Stimulated activated CD4-positive, alpha-beta T cell treated with anti-CD3 and anti-CD28 coated beads, Interleukin-2, amount 100 ng/mL, for 24 hours (primary cell): ENCODE data around the gene PLEKHO1.

Experiments used
- DNase-seq, 2 donors: peaks; one replicate each; pipeline ENCODE4 v3.0.0-alpha.2; 2020

The PLEKHO1 gene

GRCh38 chr1:150150133-150151021, 661 bp downstream of the PLEKHO1 start:
- DNase-seq, result peak; percentile 39 to 40

GRCh38 chr1:150151291-150152181, 1.8 kb downstream of the PLEKHO1 start:
- DNase-seq, result peak; percentile 56 to 62

GRCh38 chr1:150152182-150152536, 2.4 kb downstream of the PLEKHO1 start:
- no peak for DNase-seq

GRCh38 chr1:150152772-150153456, 3.2 kb downstream of the PLEKHO1 start:
- DNase-seq, result no peak

GRCh38 chr1:150154143-150154542, 4.4 kb downstream of the PLEKHO1 start:
- no peak for DNase-seq

- DNase-seq, result no peak
Observed at GRCh38 chr1:150155413-150156071, 5.8 kb downstream of the PLEKHO1 start.

GRCh38 chr1:150156868-150157603, 7.3 kb downstream of the PLEKHO1 start:
- no peak for DNase-seq

GRCh38 chr1:150159550-150159949, 9.8 kb downstream of the PLEKHO1 start:
- no peak for DNase-seq

- DNase-seq, result no peak
Observed at GRCh38 chr1:150160964-150161621, 11.4 kb downstream of the PLEKHO1 start.

- no peak for DNase-seq
Observed at GRCh38 chr1:150161747-150162581, 12.2 kb downstream of the PLEKHO1 start.

- no peak for DNase-seq
Observed at GRCh38 chr1:150162582-150162861, 12.8 kb downstream of the PLEKHO1 start.

- DNase-seq, result peak in 1 of 2 donors; percentile 20
Observed at GRCh38 chr1:150162862-150163706, 13.4 kb downstream of the PLEKHO1 start.

- DNase-seq, result no peak
Observed at GRCh38 chr1:150164224-150164623, 14.5 kb downstream of the PLEKHO1 start.

GRCh38 chr1:150164779-150165178, 15.1 kb downstream of the PLEKHO1 start:
- DNase-seq, result no peak

GRCh38 chr1:150165622-150166612, 16.2 kb downstream of the PLEKHO1 start:
- peak; percentile 57 to 66 for DNase-seq

- DNase-seq, result peak; percentile 59 to 66
Observed at GRCh38 chr1:150168960-150169601, 19.4 kb downstream of the PLEKHO1 start.

GRCh38 chr1:150171801-150172200, 22.1 kb downstream of the PLEKHO1 start:
- no peak for DNase-seq

- DNase-seq, result no peak
Observed at GRCh38 chr1:150173141-150173585, 23.4 kb downstream of the PLEKHO1 start.
